Prostate gland (tissue), 2 donors: Measurements from ENCODE around the gene RRP36.

Source experiments
- CTCF ChIP-seq, 4 experiments: fragments of 200-600 bp in 2 of 4; fragments of 450-650 bp in 2 of 4; sonication (generic) in 2 of 4; IDR thresholded peaks; 1 replicate in 3 of 4; 2 replicates in 1 of 4; pipeline ENCODE4 v1.5.1; 2016 to 2019; ENCODE audit warnings: antibody characterized with exemption in 4 of 4, mild to moderate bottlenecking in 2 of 4, moderate library complexity in 2 of 4
- POLR2A ChIP-seq: fragments of 450-650 bp; IDR thresholded peaks from one replicate; pipeline ENCODE4 v1.6.1; 2016; ENCODE audit warnings: antibody characterized with exemption, mild to moderate bottlenecking

- TF ChIP-seq POLR2A (no peak), CTCF (IDR thresholded peaks at IDR 0.05) (no peak)
Measured at GRCh38 chr6:43035495-43036194, 14.2 kb downstream of the RRP36 start.
